HL-60 (cell line): Measurements from ENCODE around the gene COL23A1.

ENCODE experiments used
- TF ChIP-seq, protein P1 (sequence below): IDR thresholded peaks from one replicate; pipeline ENCODE4 v1.5.1; 2011; ENCODE audit warnings: low read length, control low read depth, inconsistent platforms; ENCODE audit not compliant: insufficient read depth
- TF ChIP-seq, protein P2 (sequence below): IDR thresholded peaks from 2 replicates; pipeline ENCODE4 v1.6.1; 2012; ENCODE audit warnings: low read depth; ENCODE audit not compliant: insufficient replicate concordance

DNA sequence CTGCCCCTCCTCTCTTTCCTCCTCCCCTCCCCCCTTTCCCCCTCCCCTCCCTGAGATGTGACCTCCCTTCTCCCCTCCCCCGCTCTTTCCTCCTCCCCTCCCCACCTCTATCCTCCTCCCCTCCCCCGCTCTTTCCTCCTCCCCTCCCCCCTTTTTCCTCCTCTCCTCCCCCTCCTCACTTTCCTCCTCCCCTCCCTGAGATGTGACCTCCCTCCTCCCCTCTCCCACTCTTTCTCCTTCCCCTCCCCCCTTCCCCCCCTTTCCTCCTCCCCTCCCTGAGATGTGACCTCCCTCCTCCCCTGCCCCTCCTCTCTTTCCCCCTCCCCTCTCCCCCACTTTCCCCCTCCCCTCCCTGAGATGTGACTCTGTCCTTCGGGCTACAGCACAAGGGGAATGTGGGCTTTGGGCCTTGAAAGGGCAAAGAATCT is 169.8 kb downstream of the COL23A1 start:
- TF ChIP-seq, protein P1, sequence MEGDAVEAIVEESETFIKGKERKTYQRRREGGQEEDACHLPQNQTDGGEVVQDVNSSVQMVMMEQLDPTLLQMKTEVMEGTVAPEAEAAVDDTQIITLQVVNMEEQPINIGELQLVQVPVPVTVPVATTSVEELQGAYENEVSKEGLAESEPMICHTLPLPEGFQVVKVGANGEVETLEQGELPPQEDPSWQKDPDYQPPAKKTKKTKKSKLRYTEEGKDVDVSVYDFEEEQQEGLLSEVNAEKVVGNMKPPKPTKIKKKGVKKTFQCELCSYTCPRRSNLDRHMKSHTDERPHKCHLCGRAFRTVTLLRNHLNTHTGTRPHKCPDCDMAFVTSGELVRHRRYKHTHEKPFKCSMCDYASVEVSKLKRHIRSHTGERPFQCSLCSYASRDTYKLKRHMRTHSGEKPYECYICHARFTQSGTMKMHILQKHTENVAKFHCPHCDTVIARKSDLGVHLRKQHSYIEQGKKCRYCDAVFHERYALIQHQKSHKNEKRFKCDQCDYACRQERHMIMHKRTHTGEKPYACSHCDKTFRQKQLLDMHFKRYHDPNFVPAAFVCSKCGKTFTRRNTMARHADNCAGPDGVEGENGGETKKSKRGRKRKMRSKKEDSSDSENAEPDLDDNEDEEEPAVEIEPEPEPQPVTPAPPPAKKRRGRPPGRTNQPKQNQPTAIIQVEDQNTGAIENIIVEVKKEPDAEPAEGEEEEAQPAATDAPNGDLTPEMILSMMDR, result no peak
- TF ChIP-seq, protein P2, sequence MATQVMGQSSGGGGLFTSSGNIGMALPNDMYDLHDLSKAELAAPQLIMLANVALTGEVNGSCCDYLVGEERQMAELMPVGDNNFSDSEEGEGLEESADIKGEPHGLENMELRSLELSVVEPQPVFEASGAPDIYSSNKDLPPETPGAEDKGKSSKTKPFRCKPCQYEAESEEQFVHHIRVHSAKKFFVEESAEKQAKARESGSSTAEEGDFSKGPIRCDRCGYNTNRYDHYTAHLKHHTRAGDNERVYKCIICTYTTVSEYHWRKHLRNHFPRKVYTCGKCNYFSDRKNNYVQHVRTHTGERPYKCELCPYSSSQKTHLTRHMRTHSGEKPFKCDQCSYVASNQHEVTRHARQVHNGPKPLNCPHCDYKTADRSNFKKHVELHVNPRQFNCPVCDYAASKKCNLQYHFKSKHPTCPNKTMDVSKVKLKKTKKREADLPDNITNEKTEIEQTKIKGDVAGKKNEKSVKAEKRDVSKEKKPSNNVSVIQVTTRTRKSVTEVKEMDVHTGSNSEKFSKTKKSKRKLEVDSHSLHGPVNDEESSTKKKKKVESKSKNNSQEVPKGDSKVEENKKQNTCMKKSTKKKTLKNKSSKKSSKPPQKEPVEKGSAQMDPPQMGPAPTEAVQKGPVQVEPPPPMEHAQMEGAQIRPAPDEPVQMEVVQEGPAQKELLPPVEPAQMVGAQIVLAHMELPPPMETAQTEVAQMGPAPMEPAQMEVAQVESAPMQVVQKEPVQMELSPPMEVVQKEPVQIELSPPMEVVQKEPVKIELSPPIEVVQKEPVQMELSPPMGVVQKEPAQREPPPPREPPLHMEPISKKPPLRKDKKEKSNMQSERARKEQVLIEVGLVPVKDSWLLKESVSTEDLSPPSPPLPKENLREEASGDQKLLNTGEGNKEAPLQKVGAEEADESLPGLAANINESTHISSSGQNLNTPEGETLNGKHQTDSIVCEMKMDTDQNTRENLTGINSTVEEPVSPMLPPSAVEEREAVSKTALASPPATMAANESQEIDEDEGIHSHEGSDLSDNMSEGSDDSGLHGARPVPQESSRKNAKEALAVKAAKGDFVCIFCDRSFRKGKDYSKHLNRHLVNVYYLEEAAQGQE, result no peak
